GF-D8 (cell line): Measurements from ENCODE around the gene SLC2A13.
"Not testable (repeated sequence)": the region's sequence is repeated elsewhere in the genome, so short reads cannot be mapped to it uniquely, and the experiment has no call there.

Experiments
- DNase-seq: peaks from one replicate; lab custom pipeline; 2025; lab: John Stamatoyannopoulos, UW

The SLC2A13 gene

GRCh38 chr12:39923364-39923763 lies 182.5 kb downstream of the SLC2A13 start:
- no peak for DNase-seq

GRCh38 chr12:39922598-39922997 lies 183.3 kb downstream of the SLC2A13 start:
- peak; percentile 46 for DNase-seq

GRCh38 chr12:39920647-39921046 lies 185.2 kb downstream of the SLC2A13 start:
- DNase-seq = no peak

GRCh38 chr12:39920222-39920621 lies 185.7 kb downstream of the SLC2A13 start:
- DNase-seq = no peak

GRCh38 chr12:39919790-39920189 lies 186.1 kb downstream of the SLC2A13 start:
- DNase-seq = no peak

GRCh38 chr12:39915249-39915648 lies 190.6 kb downstream of the SLC2A13 start:
- no peak for DNase-seq

GRCh38 chr12:39912211-39912980 lies 193.5 kb downstream of the SLC2A13 start:
- no peak for DNase-seq

- no peak for DNase-seq
These were observed 199.6 kb downstream of the SLC2A13 start for GRCh38 chr12:39906237-39906636.

- DNase-seq = no peak
These were observed 200.7 kb downstream of the SLC2A13 start for GRCh38 chr12:39905152-39905551.

- DNase-seq = no peak
These were observed 203.1 kb downstream of the SLC2A13 start for GRCh38 chr12:39902821-39903220.

GRCh38 chr12:39897315-39897714 lies 208.6 kb downstream of the SLC2A13 start:
- DNase-seq = no peak

GRCh38 chr12:39893388-39893787 lies 212.5 kb downstream of the SLC2A13 start:
- DNase-seq = not testable (repeated sequence)

GRCh38 chr12:39892146-39892545 lies 213.7 kb downstream of the SLC2A13 start:
- DNase-seq = peak; percentile 85

- no peak for DNase-seq
These were observed 218.0 kb downstream of the SLC2A13 start for GRCh38 chr12:39887856-39888255.

GRCh38 chr12:39886106-39886505 lies 219.8 kb downstream of the SLC2A13 start:
- DNase-seq = no peak

- no peak for DNase-seq
These were observed 221.2 kb downstream of the SLC2A13 start for GRCh38 chr12:39884616-39885125.

GRCh38 chr12:39883411-39883810 lies 222.5 kb downstream of the SLC2A13 start:
- no peak for DNase-seq

GRCh38 chr12:39878753-39879152 lies 227.1 kb downstream of the SLC2A13 start:
- DNase-seq = no peak

GRCh38 chr12:39875721-39876120 lies 230.2 kb downstream of the SLC2A13 start:
- no peak for DNase-seq

GRCh38 chr12:39874785-39875184 lies 231.1 kb downstream of the SLC2A13 start:
- DNase-seq = no peak

- DNase-seq = no peak
These were observed 232.8 kb downstream of the SLC2A13 start for GRCh38 chr12:39873065-39873464.

- DNase-seq = no peak
These were observed 233.5 kb downstream of the SLC2A13 start for GRCh38 chr12:39872425-39872824.

- DNase-seq = no peak
These were observed 237.6 kb downstream of the SLC2A13 start for GRCh38 chr12:39868328-39868725.
